HepG2 (cell line): Measurements from ENCODE around the gene KBTBD13.

Source experiments
- SMC3 ChIP-seq: IDR thresholded peaks from 2 replicates; pipeline ENCODE4 v1.6.1; 2011; ENCODE audit warnings: low read length, improper control_type of control experiment
- TBP ChIP-seq: sonication (generic); formaldehyde crosslinking; IDR thresholded peaks from 2 replicates; pipeline ENCODE4 v1.5.0; 2020; ENCODE audit warnings: missing genetic modification reagents
- ZFP1 ChIP-seq: IDR thresholded peaks from 2 replicates; pipeline ENCODE4 v1.6.1; 2016
- ZFP41 ChIP-seq: sonication (generic); formaldehyde crosslinking; IDR thresholded peaks from 2 replicates; pipeline ENCODE4 v1.4.0; 2020; ENCODE audit warnings: mild to moderate bottlenecking, missing genetic modification reagents, borderline replicate concordance
- TF ChIP-seq, protein P1 (sequence below): sonication (generic); formaldehyde crosslinking; IDR thresholded peaks from 2 replicates; pipeline ENCODE4 v1.4.0; 2020; ENCODE audit warnings: missing genetic modification reagents, borderline replicate concordance
- TF ChIP-seq, protein P2 (sequence below): sonication (generic); formaldehyde crosslinking; IDR thresholded peaks from 2 replicates; pipeline ENCODE4 v1.4.0; 2020; ENCODE audit warnings: missing genetic modification reagents

GRCh38 chr15:65040461-65040860 is 36.1 kb upstream of the KBTBD13 start:
- TF ChIP-seq TBP (no peak), SMC3 (no peak), ZFP1 (CRISPR knock-in tag) (no peak), ZFP41 (CRISPR knock-in tag) (no peak)
- TF ChIP-seq, protein P1, sequence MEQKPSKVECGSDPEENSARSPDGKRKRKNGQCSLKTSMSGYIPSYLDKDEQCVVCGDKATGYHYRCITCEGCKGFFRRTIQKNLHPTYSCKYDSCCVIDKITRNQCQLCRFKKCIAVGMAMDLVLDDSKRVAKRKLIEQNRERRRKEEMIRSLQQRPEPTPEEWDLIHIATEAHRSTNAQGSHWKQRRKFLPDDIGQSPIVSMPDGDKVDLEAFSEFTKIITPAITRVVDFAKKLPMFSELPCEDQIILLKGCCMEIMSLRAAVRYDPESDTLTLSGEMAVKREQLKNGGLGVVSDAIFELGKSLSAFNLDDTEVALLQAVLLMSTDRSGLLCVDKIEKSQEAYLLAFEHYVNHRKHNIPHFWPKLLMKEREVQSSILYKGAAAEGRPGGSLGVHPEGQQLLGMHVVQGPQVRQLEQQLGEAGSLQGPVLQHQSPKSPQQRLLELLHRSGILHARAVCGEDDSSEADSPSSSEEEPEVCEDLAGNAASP (CRISPR knock-in tag), result no peak
- TF ChIP-seq, protein P2, sequence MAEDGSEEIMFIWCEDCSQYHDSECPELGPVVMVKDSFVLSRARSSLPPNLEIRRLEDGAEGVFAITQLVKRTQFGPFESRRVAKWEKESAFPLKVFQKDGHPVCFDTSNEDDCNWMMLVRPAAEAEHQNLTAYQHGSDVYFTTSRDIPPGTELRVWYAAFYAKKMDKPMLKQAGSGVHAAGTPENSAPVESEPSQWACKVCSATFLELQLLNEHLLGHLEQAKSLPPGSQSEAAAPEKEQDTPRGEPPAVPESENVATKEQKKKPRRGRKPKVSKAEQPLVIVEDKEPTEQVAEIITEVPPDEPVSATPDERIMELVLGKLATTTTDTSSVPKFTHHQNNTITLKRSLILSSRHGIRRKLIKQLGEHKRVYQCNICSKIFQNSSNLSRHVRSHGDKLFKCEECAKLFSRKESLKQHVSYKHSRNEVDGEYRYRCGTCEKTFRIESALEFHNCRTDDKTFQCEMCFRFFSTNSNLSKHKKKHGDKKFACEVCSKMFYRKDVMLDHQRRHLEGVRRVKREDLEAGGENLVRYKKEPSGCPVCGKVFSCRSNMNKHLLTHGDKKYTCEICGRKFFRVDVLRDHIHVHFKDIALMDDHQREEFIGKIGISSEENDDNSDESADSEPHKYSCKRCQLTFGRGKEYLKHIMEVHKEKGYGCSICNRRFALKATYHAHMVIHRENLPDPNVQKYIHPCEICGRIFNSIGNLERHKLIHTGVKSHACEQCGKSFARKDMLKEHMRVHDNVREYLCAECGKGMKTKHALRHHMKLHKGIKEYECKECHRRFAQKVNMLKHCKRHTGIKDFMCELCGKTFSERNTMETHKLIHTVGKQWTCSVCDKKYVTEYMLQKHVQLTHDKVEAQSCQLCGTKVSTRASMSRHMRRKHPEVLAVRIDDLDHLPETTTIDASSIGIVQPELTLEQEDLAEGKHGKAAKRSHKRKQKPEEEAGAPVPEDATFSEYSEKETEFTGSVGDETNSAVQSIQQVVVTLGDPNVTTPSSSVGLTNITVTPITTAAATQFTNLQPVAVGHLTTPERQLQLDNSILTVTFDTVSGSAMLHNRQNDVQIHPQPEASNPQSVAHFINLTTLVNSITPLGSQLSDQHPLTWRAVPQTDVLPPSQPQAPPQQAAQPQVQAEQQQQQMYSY (CRISPR knock-in tag), result no peak
